HepG2 (cell line): ENCODE results near the gene NUCB1. TPM values are rescaled to one million over a fixed set of nuclear protein-coding genes. Genes with fewer than 3 reads are reported as not detected.

Source experiments
- AGO1 ChIP-seq: fragments of 200-400 bp; formaldehyde crosslinking; IDR thresholded peaks from 2 replicates; pipeline ENCODE4 v1.6.1; 2017; ENCODE audit warnings: mild to moderate bottlenecking, low read depth, low read length, moderate library complexity; ENCODE audit not compliant: poor library complexity, severe bottlenecking
- BRD4 ChIP-seq: sonication (generic); formaldehyde crosslinking; IDR thresholded peaks from 2 replicates; pipeline ENCODE4 v1.4.0; 2020; ENCODE audit warnings: missing genetic modification reagents
- CHCHD3 ChIP-seq: sonication (generic); formaldehyde crosslinking; IDR thresholded peaks from 2 replicates; pipeline ENCODE4 v1.8.0; 2022; ENCODE audit warnings: mild to moderate bottlenecking, missing genetic modification reagents, moderate library complexity
- FLYWCH1 ChIP-seq: sonication (generic); formaldehyde crosslinking; IDR thresholded peaks from 2 replicates; pipeline ENCODE4 v1.8.1; 2023; ENCODE audit warnings: mild to moderate bottlenecking, missing genetic modification reagents
- FOXA1 ChIP-seq, 2 experiments: fragments of 450-650 bp in 1 of 2; sonication (generic) in 1 of 2; formaldehyde crosslinking in 1 of 2; IDR thresholded peaks; 2 replicates each; pipeline versions ENCODE4 v1.4.0 to v1.6.1; 2016 to 2020; ENCODE audit warnings: missing genetic modification reagents in 1 of 2
- GMEB2 ChIP-seq: IDR thresholded peaks from 2 replicates; pipeline ENCODE4 v1.6.1; 2016; ENCODE audit warnings: missing biosample characterization, missing genetic modification reagents, low read depth
- HMG20B ChIP-seq: conservative IDR thresholded peaks from 2 replicates; pipeline ENCODE4 v1.6.1; 2016; ENCODE audit warnings: missing genetic modification reagents, missing compliant biosample characterization
- KDM4B ChIP-seq: sonication (generic); formaldehyde crosslinking; IDR thresholded peaks from 2 replicates; pipeline ENCODE4 v1.4.0; 2020; ENCODE audit warnings: missing genetic modification reagents
- LCORL ChIP-seq, 2 experiments: fragments of 450-650 bp in 1 of 2; sonication (generic) in 1 of 2; formaldehyde crosslinking in 1 of 2; IDR thresholded peaks; 2 replicates each; pipeline versions ENCODE4 v1.5.0 to v1.6.1; 2017 to 2020; ENCODE audit warnings: antibody characterized with exemption in 1 of 2, missing genetic modification reagents in 1 of 2
- MTA1 ChIP-seq: sonication (generic); formaldehyde crosslinking; IDR thresholded peaks from 2 replicates; pipeline ENCODE4 v1.4.0; 2020; ENCODE audit warnings: missing genetic modification reagents, mild to moderate bottlenecking, borderline replicate concordance
- MXD3 ChIP-seq: IDR thresholded peaks from 2 replicates; pipeline ENCODE4 v1.6.1; 2016; ENCODE audit warnings: mild to moderate bottlenecking, missing biosample characterization, missing genetic modification reagents
- NFE2L1 ChIP-seq: sonication (generic); formaldehyde crosslinking; IDR thresholded peaks from 2 replicates; pipeline ENCODE4 v1.4.0; 2020; ENCODE audit warnings: missing genetic modification reagents, mild to moderate bottlenecking, borderline replicate concordance
- NONO ChIP-seq, 2 experiments: fragments of 450-650 bp in 1 of 2; sonication (generic) in 1 of 2; formaldehyde crosslinking in 1 of 2; IDR thresholded peaks in 1 of 2; conservative IDR thresholded peaks in 1 of 2; 2 replicates each; pipeline versions ENCODE4 v1.6.1 to v1.8.0; 2017 to 2022; ENCODE audit warnings: mild to moderate bottlenecking in 1 of 2, missing genetic modification reagents in 1 of 2, moderate library complexity in 1 of 2
- POGK ChIP-seq: sonication (generic); formaldehyde crosslinking; conservative IDR thresholded peaks from 2 replicates; pipeline ENCODE4 v1.8.0; 2022; ENCODE audit warnings: mild to moderate bottlenecking, moderate library complexity, missing genetic modification reagents
- REXO4 ChIP-seq: sonication (generic); formaldehyde crosslinking; IDR thresholded peaks from 2 replicates; pipeline ENCODE4 v1.8.0; 2022; ENCODE audit warnings: missing genetic modification reagents, mild to moderate bottlenecking, borderline replicate concordance
- SALL1 ChIP-seq: sonication (generic); formaldehyde crosslinking; IDR thresholded peaks from 2 replicates; pipeline ENCODE4 v1.8.0; 2022; ENCODE audit warnings: mild to moderate bottlenecking, missing genetic modification reagents
- TRIM24 ChIP-seq: sonication (generic); formaldehyde crosslinking; IDR thresholded peaks from 2 replicates; pipeline ENCODE4 v1.8.0; 2022; ENCODE audit warnings: mild to moderate bottlenecking, missing genetic modification reagents
- YEATS4 ChIP-seq: sonication (generic); formaldehyde crosslinking; IDR thresholded peaks from 2 replicates; pipeline ENCODE4 v1.4.0; 2020; ENCODE audit warnings: missing genetic modification reagents, borderline replicate concordance
- YY1 ChIP-seq: IDR thresholded peaks from 2 replicates; pipeline ENCODE4 v1.6.1; 2011; ENCODE audit warnings: low read length, low read depth, moderate library complexity, mild to moderate bottlenecking; ENCODE audit not compliant: insufficient read depth, insufficient replicate concordance
- ZFP36L1 ChIP-seq: sonication (generic); formaldehyde crosslinking; IDR thresholded peaks from 2 replicates; pipeline ENCODE4 v1.8.0; 2022; ENCODE audit warnings: mild to moderate bottlenecking, missing genetic modification reagents, moderate library complexity
- ZFX ChIP-seq: sonication (generic); formaldehyde crosslinking; IDR thresholded peaks from 2 replicates; pipeline ENCODE4 v1.4.0; 2020; ENCODE audit warnings: mild to moderate bottlenecking, low read depth, missing genetic modification reagents, moderate library complexity
- ZFY ChIP-seq: sonication (generic); formaldehyde crosslinking; IDR thresholded peaks from 2 replicates; pipeline ENCODE4 v1.4.0; 2020; ENCODE audit warnings: missing genetic modification reagents
- ZNF3 ChIP-seq: IDR thresholded peaks from 2 replicates; pipeline ENCODE4 v1.7.0; 2017; ENCODE audit warnings: inconsistent platforms
- ZNF44 ChIP-seq: sonication (generic); formaldehyde crosslinking; IDR thresholded peaks from 2 replicates; pipeline ENCODE4 v1.5.1; 2020; ENCODE audit warnings: mild to moderate bottlenecking, missing genetic modification reagents
- ZNF616 ChIP-seq: sonication (generic); formaldehyde crosslinking; IDR thresholded peaks from 2 replicates; pipeline ENCODE4 v1.5.0; 2020; ENCODE audit warnings: low read depth, mild to moderate bottlenecking, missing genetic modification reagents
- ZNF670 ChIP-seq: sonication (generic); formaldehyde crosslinking; IDR thresholded peaks from 2 replicates; pipeline ENCODE4 v1.8.0; 2022; ENCODE audit warnings: mild to moderate bottlenecking, missing genetic modification reagents, borderline replicate concordance
- polyA plus RNA-seq, 8 experiments: library from polyadenylated mRNA; depleted of rRNA in 3 of 8; stranded (reverse) in 7 of 8; unstranded in 1 of 8; fragments of >200 nt; fragmentation: Illumina TruSeq in 4 of 8; extraction: Trizol in 4 of 8; gene quantifications; 2 replicates each; pipeline versions ENCODE4 v1.2.1 to v1.2.3, GENCODE V29; 2011 to 2016; ENCODE audit warnings: low read depth in 4 of 8, missing spikeins in 1 of 8, mixed read lengths in 1 of 8; ENCODE audit not compliant: insufficient read depth in 1 of 8
- total RNA-seq, 5 experiments: library from RNA; depleted of rRNA; stranded (reverse); fragments of >200 nt; fragmentation: Illumina TruSeq; extraction: Trizol; gene quantifications; 2 replicates each; pipeline ENCODE4 v1.2.3, GENCODE V29; 2016; ENCODE audit warnings: low read depth in 1 of 5

Gene NUCB1
- total and polyA plus RNA-seq, 2 of the 13 experiments (the other 11 are each of a cell fraction or from before 2014, with no cell fraction given): 82.3 to 106 TPM

GRCh38 chr19:48954595-48955307 is 54.6 kb downstream of the NUCB1 start, which contains the start of gene BAX (continued):
- TF ChIP-seq ZNF616 (CRISPR knock-in tag): 0 out of 2 replicates have a peak, but pooled peaks have one; percentile 25
- TF ChIP-seq TRIM24: no peak
- no peak for TF ChIP-seq ZNF670 (CRISPR knock-in tag)
- TF ChIP-seq NONO (IDR thresholded peaks at IDR 0.05): no peak
- peak; percentile 78 for TF ChIP-seq NONO (CRISPR knock-in tag; conservative IDR thresholded peaks at IDR 0.05)
- no peak for TF ChIP-seq REXO4
- peak; percentile 100 for TF ChIP-seq YY1
- TF ChIP-seq FOXA1 (IDR thresholded peaks at IDR 0.05): no peak
- TF ChIP-seq FOXA1 (CRISPR knock-in tag; IDR thresholded peaks at IDR 0.05): 0 out of 2 replicates have a peak, but pooled peaks have one; percentile 5
- no peak; the same call in 1 of the 2 replicates for TF ChIP-seq BRD4 (CRISPR knock-in tag)
- peak; percentile 78; the same call in 1 of the 2 replicates for TF ChIP-seq POGK (CRISPR knock-in tag)
- TF ChIP-seq LCORL (IDR thresholded peaks at IDR 0.05): peak; percentile 72; the same call in 1 of the 2 replicates
- peak; percentile 11; the same call in 1 of the 2 replicates for TF ChIP-seq LCORL (CRISPR knock-in tag; IDR thresholded peaks at IDR 0.05)
- peak; percentile 53; the same call in 1 of the 2 replicates for TF ChIP-seq FLYWCH1
- TF ChIP-seq MTA1: no peak
- no peak for TF ChIP-seq HMG20B
- no peak for TF ChIP-seq KDM4B (CRISPR knock-in tag)
- no peak for TF ChIP-seq ZNF44 (CRISPR knock-in tag)
- peak; percentile 53; the same call in 1 of the 2 replicates for TF ChIP-seq MXD3 (CRISPR knock-in tag)
- peak; percentile 29 for TF ChIP-seq AGO1
- peak; percentile 95 for TF ChIP-seq GMEB2 (CRISPR knock-in tag)
- TF ChIP-seq ZFP36L1 (CRISPR knock-in tag): 0 out of 2 replicates have a peak, but pooled peaks have one; percentile 67
- TF ChIP-seq CHCHD3 (CRISPR knock-in tag): peak; percentile 26; the same call in 1 of the 2 replicates
- peak; percentile 85 for TF ChIP-seq SALL1 (CRISPR knock-in tag)
- TF ChIP-seq YEATS4 (CRISPR knock-in tag): peak; percentile 90; the same call in 1 of the 2 replicates
- no peak for TF ChIP-seq NFE2L1
- peak; percentile 66 for TF ChIP-seq ZFY
- no peak for TF ChIP-seq ZNF3
- TF ChIP-seq ZFX: peak; percentile 13; the same call in 1 of the 2 replicates
